Endothelial cell (in vitro differentiated cells): ENCODE measurements around the gene SHF. TPM values are rescaled to one million over a fixed set of nuclear protein-coding genes. Genes with fewer than 3 reads are reported as not detected.

Source experiments
- DNase-seq: peaks from one replicate; pipeline ENCODE4 v3.0.0; 2021; ENCODE audit warnings: low spot score
- H3K27ac Mint-ChIP-seq: one replicate; pipeline ENCODE4 v1.8.0; 2021; ENCODE audit warnings: mixed read lengths, inconsistent platforms; ENCODE audit not compliant: unreplicated experiment
- H3K27me3 Mint-ChIP-seq: one replicate; pipeline ENCODE4 v1.8.0; 2021; ENCODE audit warnings: mild to moderate bottlenecking, moderate library complexity, mixed read lengths, inconsistent platforms; ENCODE audit not compliant: unreplicated experiment
- H3K36me3 Mint-ChIP-seq: one replicate; pipeline ENCODE4 v1.8.0; 2021; ENCODE audit warnings: mild to moderate bottlenecking, low read depth, mixed read lengths, inconsistent platforms; ENCODE audit not compliant: unreplicated experiment
- H3K4me1 Mint-ChIP-seq: one replicate; pipeline ENCODE4 v1.8.0; 2021; ENCODE audit warnings: mild to moderate bottlenecking, mixed read lengths, inconsistent platforms; ENCODE audit not compliant: unreplicated experiment
- H3K4me3 Mint-ChIP-seq: one replicate; pipeline ENCODE4 v1.8.0; 2021; ENCODE audit warnings: mild to moderate bottlenecking, mixed read lengths, inconsistent platforms; ENCODE audit not compliant: unreplicated experiment
- H3K9me3 Mint-ChIP-seq: one replicate; pipeline ENCODE4 v1.8.0; 2021; ENCODE audit warnings: mixed read lengths, inconsistent platforms; ENCODE audit not compliant: unreplicated experiment
- CTCF ChIP-seq: fragments of 200-600 bp; sonication (generic); IDR thresholded peaks from one replicate; pipeline ENCODE4 v1.5.0; 2021; ENCODE audit warnings: antibody characterized with exemption; ENCODE audit not compliant: unreplicated experiment
- total RNA-seq: library from RNA; stranded (reverse); fragmentation: NEBNext Ultra II Directional; extraction: Animal tissue kit (Norgen Biotek cat#: 25700); gene quantifications from one replicate; pipeline ENCODE4 v1.2.1, GENCODE V29; 2021; ENCODE audit not compliant: unreplicated experiment

Gene SHF
- total RNA-seq, 1 donor from 2014 or later: 23.0 TPM

DNA sequence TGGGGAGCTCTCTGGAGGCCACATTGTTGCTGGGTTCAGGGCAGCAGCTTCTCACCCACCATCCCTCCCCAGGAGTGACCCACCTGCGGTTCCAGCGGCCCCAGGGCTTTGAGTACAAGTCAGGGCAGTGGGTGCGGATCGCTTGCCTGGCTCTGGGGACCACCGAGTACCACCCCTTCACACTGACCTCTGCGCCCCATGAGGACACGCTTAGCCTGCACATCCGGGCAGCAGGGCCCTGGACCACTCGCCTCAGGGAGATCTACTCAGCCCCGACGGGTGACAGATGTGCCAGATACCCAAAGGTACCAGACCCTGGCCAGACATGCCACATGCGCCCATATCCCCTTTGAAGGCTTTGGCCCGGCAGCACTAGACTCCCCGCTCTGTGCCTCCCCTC, 26.1 kb downstream of the SHF start:
- Mint-ChIP-seq H3K36me3 (no peaks in the 10 kb centered on the region), H3K27me3 (peaks cover 13% of the 10 kb centered on the region), H3K4me3 (no peak overlapping the region), H3K9me3 (peaks cover 2% of the 10 kb centered on the region), H3K27ac (peak overlapping the region; percentile 6), H3K4me1 (peaks cover 15% of the 10 kb centered on the region)
- no peak for DNase-seq
- TF ChIP-seq CTCF: no peak

DNA sequence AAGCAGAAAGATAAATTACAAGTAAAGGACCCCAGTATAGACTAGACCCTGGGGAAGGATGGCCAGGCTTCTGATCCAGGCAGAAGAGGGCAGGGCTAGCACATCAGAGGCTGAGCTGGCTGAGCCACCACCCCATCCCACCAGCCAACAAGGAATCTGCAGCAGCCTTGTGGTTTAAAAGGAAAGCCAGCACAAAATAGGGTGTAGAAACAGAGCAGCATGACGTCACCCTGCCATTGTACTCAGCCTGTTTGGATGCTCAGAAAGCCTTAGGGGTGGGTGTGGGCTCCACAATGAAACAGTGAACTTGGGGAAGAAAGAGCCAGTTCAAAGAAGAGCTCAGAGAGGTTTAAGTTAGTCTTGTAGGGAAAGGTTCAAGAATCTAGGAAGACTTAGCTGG, 29.8 kb downstream of the SHF start:
- H3K4me3 Mint-ChIP-seq: no peak overlapping the region
- TF ChIP-seq CTCF: no peak
- no peak for DNase-seq
- peaks cover 11% of the 10 kb centered on the region for H3K27me3 Mint-ChIP-seq
- no peak overlapping the region for H3K27ac Mint-ChIP-seq
- peaks cover 18% of the 10 kb centered on the region for H3K4me1 Mint-ChIP-seq
- H3K36me3 Mint-ChIP-seq: peaks cover 3% of the 10 kb centered on the region
- H3K9me3 Mint-ChIP-seq: peaks cover 3% of the 10 kb centered on the region

GRCh38 chr15:45156744-45157455, 30.9 kb downstream of the SHF start:
- H3K4me3 Mint-ChIP-seq: no peak overlapping the region
- peaks cover 16% of the 10 kb centered on the region for H3K4me1 Mint-ChIP-seq
- H3K27ac Mint-ChIP-seq: no peak overlapping the region
- H3K9me3 Mint-ChIP-seq: peaks cover 3% of the 10 kb centered on the region
- peaks cover 8% of the 10 kb centered on the region for H3K36me3 Mint-ChIP-seq
- no peak for DNase-seq
- H3K27me3 Mint-ChIP-seq: peaks cover 13% of the 10 kb centered on the region
- no peak for TF ChIP-seq CTCF

DNA sequence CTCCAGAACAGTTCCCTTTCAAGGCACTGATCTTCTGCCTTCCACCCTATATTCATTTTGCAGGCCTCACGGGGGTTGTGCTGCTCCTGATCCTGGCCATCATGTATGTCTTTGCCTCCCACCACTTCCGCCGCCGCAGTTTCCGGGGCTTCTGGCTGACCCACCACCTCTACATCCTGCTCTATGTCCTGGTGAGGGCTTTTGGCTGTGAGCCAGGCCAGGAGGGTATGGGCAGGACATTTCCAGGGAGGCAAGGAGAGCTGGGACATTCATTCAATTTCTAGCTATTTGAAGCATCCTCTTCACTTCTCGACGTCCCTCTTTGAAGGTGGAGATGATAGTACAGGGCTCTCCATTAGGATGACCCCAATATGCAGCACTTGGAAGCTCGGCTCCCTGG, 32.0 kb downstream of the SHF start:
- H3K9me3 Mint-ChIP-seq: peaks cover 3% of the 10 kb centered on the region
- H3K4me1 Mint-ChIP-seq: peaks cover 13% of the 10 kb centered on the region
- peaks cover 13% of the 10 kb centered on the region for H3K27me3 Mint-ChIP-seq
- H3K27ac Mint-ChIP-seq: no peak overlapping the region
- TF ChIP-seq CTCF: no peak
- no peak for DNase-seq
- peaks cover 8% of the 10 kb centered on the region for H3K36me3 Mint-ChIP-seq
- peak overlapping the region; percentile 59 for H3K4me3 Mint-ChIP-seq

GRCh38 chr15:45151998-45152828, 35.6 kb downstream of the SHF start:
- Mint-ChIP-seq H3K27ac (no peak overlapping the region), H3K4me1 (peaks cover 5% of the 10 kb centered on the region), H3K27me3 (peaks cover 2% of the 10 kb centered on the region), H3K36me3 (peaks cover 8% of the 10 kb centered on the region), H3K4me3 (no peak overlapping the region), H3K9me3 (peaks cover 3% of the 10 kb centered on the region)
- no peak for TF ChIP-seq CTCF
- no peak for DNase-seq
